Measurements from ENCODE around the gene TIMM17A. TPM values are rescaled to one million over a fixed set of nuclear protein-coding genes. Genes with fewer than 3 reads are reported as not detected.

TIMM17A gene
- polyA plus RNA-seq, result 72.5 to 116 TPM (median 102 TPM) in 3 replicates
- 29.4 TPM for polyA plus RNA-seq (2011; ENCODE audit: low read depth)
- polyA plus RNA-seq (2011; cell fraction: cytosol; rRNA removed), result 66.3 and 111 TPM in 2 replicates
- polyA plus RNA-seq (2011; cell fraction: nucleus; rRNA removed), result 48.0 and 65.9 TPM in 2 replicates
- polyA plus RNA-seq (2012; ENCODE audit: low replicate concordance), result 58.3 and 79.9 TPM in 2 replicates
- 25.1 to 36.6 TPM (median 34.0 TPM) in 3 replicates for polyA minus RNA-seq
- polyA minus RNA-seq (2011; cell fraction: cytosol; rRNA and poly(A)+ RNA removed), result 28.6 TPM
- 17.3 and 31.0 TPM in 2 replicates for polyA minus RNA-seq (2011; cell fraction: nucleus; rRNA and poly(A)+ RNA removed)

DNA sequence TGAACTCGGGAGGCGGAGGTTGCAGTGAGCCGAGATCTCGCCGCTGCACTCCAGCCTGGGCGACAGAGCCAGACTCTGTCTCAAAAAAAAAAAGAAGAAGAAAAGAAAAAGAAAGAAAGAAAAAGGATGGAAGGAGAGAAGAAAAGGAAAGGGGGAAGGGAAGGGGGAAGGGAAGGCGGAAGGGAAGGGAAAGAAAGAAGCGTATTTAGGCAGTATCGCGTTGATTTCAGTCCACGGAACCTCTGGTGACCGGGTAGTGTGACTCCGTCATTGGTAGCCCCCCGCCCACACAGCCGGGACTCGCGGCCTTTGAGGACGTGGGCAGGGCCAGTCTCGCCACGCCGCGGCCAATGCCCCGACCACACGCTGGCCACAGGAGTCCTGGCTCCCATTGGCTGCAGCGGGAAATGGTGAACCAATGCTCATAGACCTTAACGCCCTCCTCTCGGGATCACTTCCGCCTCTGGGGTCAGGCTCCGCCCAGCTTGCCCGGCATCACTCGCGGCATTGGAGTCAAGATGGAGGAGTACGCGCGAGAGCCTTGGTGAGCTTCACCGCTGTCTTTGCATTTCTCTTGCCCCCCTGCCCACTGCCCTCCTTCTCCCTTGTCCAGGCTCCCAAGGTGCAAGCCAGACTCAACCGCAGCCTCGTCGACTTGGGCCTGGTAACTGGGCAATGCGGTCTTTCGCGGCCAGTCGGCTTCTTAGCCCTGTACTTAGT is at the start of gene TIMM17A:
Gene TIMM17A (plus strand): TSS at position 495 of the 720 bp plus-strand sequence. CDS start 24 bp downstream, at position 519.
- Histone ChIP-seq H3K4me2 (ENCODE audit: control insufficient read depth, extremely low read depth, insufficient read depth, low read depth, low read length) (peak within 1 kb of the TSS; percentile 90), H2AFZ (ENCODE audit: control insufficient read depth, low read length) (peak within 1 kb of the TSS; percentile 99), H3K9me3 (ENCODE audit: control insufficient read depth, low read depth, low read length) (no peaks in the 10 kb centered on the region), H4K20me1 (ENCODE audit: control insufficient read depth, extremely low read depth, insufficient read depth, low read length) (peaks cover 2% of the 10 kb centered on the region), H3K4me1 (ENCODE audit: control insufficient read depth, extremely low read depth, insufficient read depth, low read length) (peaks cover 4% of the 10 kb centered on the region), H3K79me2 (ENCODE audit: control insufficient read depth, insufficient read depth, low read length) (peaks cover 36% of the 10 kb centered on the region), H3K27me3 (ENCODE audit: control insufficient read depth, extremely low read depth, insufficient read depth, low read length) (no peaks in the 10 kb centered on the region), H3K9me1 (ENCODE audit: control insufficient read depth, extremely low read depth, insufficient read depth, low read length) (no peaks in the 10 kb centered on the region), H3K27ac (ENCODE audit: control insufficient read depth, insufficient read depth, low read length) (peak within 1 kb of the TSS; percentile 94), H3K36me3 (ENCODE audit: control insufficient read depth in 2 of 2, extremely low read depth in 1 of 2, insufficient read depth in 2 of 2, low read length in 2 of 2) (peaks cover 6 to 10% of the 10 kb centered on the region in 2 experiments), H3K4me3 (ENCODE audit: control insufficient read depth in 2 of 3, extremely low read depth in 1 of 3, insufficient read depth in 2 of 3, low read depth in 1 of 3, low read length in 3 of 3) (peak within 1 kb of the TSS; percentile 87 to 97 (median 96)), H3K9ac (ENCODE audit: control insufficient read depth, extremely low read depth, insufficient read depth, low read length) (peak within 1 kb of the TSS; percentile 98)
- TF ChIP-seq, protein P1, sequence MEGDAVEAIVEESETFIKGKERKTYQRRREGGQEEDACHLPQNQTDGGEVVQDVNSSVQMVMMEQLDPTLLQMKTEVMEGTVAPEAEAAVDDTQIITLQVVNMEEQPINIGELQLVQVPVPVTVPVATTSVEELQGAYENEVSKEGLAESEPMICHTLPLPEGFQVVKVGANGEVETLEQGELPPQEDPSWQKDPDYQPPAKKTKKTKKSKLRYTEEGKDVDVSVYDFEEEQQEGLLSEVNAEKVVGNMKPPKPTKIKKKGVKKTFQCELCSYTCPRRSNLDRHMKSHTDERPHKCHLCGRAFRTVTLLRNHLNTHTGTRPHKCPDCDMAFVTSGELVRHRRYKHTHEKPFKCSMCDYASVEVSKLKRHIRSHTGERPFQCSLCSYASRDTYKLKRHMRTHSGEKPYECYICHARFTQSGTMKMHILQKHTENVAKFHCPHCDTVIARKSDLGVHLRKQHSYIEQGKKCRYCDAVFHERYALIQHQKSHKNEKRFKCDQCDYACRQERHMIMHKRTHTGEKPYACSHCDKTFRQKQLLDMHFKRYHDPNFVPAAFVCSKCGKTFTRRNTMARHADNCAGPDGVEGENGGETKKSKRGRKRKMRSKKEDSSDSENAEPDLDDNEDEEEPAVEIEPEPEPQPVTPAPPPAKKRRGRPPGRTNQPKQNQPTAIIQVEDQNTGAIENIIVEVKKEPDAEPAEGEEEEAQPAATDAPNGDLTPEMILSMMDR (optimal IDR thresholded peaks at IDR 0.05 in 1 of 3, IDR thresholded peaks at IDR 0.05 in 1 of 3, conservative IDR thresholded peaks at IDR 0.05 in 1 of 3; ENCODE audit: extremely low read depth in 1 of 3, insufficient read depth in 2 of 3, low read length in 3 of 3), result no peak
- no peak for TF ChIP-seq EZH2 (IDR thresholded peaks at IDR 0.05; ENCODE audit: low read length)
- FAIRE-seq (peak; percentile 91), DNase-seq (ENCODE audit: low read depth, low spot score) (peak; percentile 88)
- dilution Hi-C loops (cut with MboI; ENCODE audit: extremely low pct_ligation_motif_present, low sequenced_read_pairs), result no loop called here

DNA sequence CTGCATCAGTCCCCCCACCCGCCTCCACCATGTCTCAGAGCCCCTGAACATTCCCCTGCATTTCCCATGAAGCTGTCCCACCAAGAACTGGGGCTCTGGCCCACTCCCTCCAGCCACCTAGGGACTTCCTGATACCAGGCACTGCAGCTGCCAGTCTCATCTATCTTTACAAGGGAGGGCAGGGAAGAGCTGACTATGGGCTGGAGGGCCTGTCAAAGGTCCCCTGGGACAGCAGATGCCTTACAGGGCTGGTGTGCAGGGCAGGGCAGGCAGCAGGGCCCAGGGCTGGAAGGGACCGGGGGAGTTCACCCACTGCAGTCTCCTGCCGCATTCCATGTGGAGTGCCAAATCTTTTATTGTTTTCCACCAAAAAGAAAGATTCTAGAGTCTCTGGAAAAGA is 49.0 kb upstream of the TIMM17A start:
- no peak for TF ChIP-seq EZH2 (IDR thresholded peaks at IDR 0.05; ENCODE audit: low read length)
- TF ChIP-seq, protein P1 (optimal IDR thresholded peaks at IDR 0.05 in 1 of 3, IDR thresholded peaks at IDR 0.05 in 1 of 3, conservative IDR thresholded peaks at IDR 0.05 in 1 of 3; ENCODE audit: extremely low read depth in 1 of 3, insufficient read depth in 2 of 3, low read length in 3 of 3), result no peak
- no peaks in the 10 kb centered on the region for H3K9me1 ChIP-seq (ENCODE audit: control insufficient read depth, extremely low read depth, insufficient read depth, low read length)
- H3K79me2 ChIP-seq (ENCODE audit: control insufficient read depth, insufficient read depth, low read length), result no peaks in the 10 kb centered on the region
- DNase-seq (ENCODE audit: low read depth, low spot score) (no peak), FAIRE-seq (no peak)
- no peak overlapping the region for H3K9ac ChIP-seq (ENCODE audit: control insufficient read depth, extremely low read depth, insufficient read depth, low read length)
- H3K27me3 ChIP-seq (ENCODE audit: control insufficient read depth, extremely low read depth, insufficient read depth, low read length), result no peaks in the 10 kb centered on the region
- peaks cover 21% of the 10 kb centered on the region for H3K4me1 ChIP-seq (ENCODE audit: control insufficient read depth, extremely low read depth, insufficient read depth, low read length)
- H2AFZ ChIP-seq (ENCODE audit: control insufficient read depth, low read length), result no peak overlapping the region
- no peak overlapping the region for H3K4me2 ChIP-seq (ENCODE audit: control insufficient read depth, extremely low read depth, insufficient read depth, low read depth, low read length)
- no peak overlapping the region for H3K27ac ChIP-seq (ENCODE audit: control insufficient read depth, insufficient read depth, low read length)
- dilution Hi-C loops (cut with MboI; ENCODE audit: extremely low pct_ligation_motif_present, low sequenced_read_pairs), result no loop called here
- H3K4me3 ChIP-seq (ENCODE audit: control insufficient read depth in 2 of 3, extremely low read depth in 1 of 3, insufficient read depth in 2 of 3, low read depth in 1 of 3, low read length in 3 of 3), result no peak overlapping the region
- no peaks in the 10 kb centered on the region for H4K20me1 ChIP-seq (ENCODE audit: control insufficient read depth, extremely low read depth, insufficient read depth, low read length)
- no peaks in the 10 kb centered on the region for H3K9me3 ChIP-seq (ENCODE audit: control insufficient read depth, low read depth, low read length)
- no peaks in the 10 kb centered on the region for H3K36me3 ChIP-seq (ENCODE audit: control insufficient read depth in 2 of 2, extremely low read depth in 1 of 2, insufficient read depth in 2 of 2, low read length in 2 of 2)
